Activated CD4-positive, alpha-beta T cell treated with anti-CD3 and anti-CD28 coated beads, Interleukin-2, amount 50 U/mL, for 16 hours (primary cell): ENCODE measurements around the gene VRK3.
A peak's percentile ranks its signal among the peaks of the same experiment; 100 is the strongest.
"Not testable (repeated sequence)": the region's sequence is repeated elsewhere in the genome, so short reads cannot be mapped to it uniquely, and the experiment has no call there.

Experiments
- DNase-seq: peaks from one replicate; pipeline ENCODE4 v3.0.0-alpha.2; 2020

VRK3 gene

GRCh38 chr19:50025022-50025793 lies at the start of gene VRK3:
Gene VRK3, minus strand, starts transcription at chr19:50025372. Its CDS starts 9,210 bp downstream, at chr19:50016162.
- DNase-seq, result peak; percentile 99

GRCh38 chr19:50068382-50068781 lies 43.2 kb upstream of the VRK3 start:
- DNase-seq, result not testable (repeated sequence)

- DNase-seq, result no peak
Observed at GRCh38 chr19:50067575-50067974, 42.4 kb upstream of the VRK3 start.

- no peak for DNase-seq
Observed at GRCh38 chr19:50065938-50066337, 40.8 kb upstream of the VRK3 start.

GRCh38 chr19:50061650-50062049 lies 36.5 kb upstream of the VRK3 start:
- DNase-seq, result no peak

GRCh38 chr19:50060107-50060506 lies 34.9 kb upstream of the VRK3 start:
- DNase-seq, result no peak

GRCh38 chr19:50059045-50059444 lies 33.9 kb upstream of the VRK3 start:
- no peak for DNase-seq

- DNase-seq, result no peak
Observed at GRCh38 chr19:50058425-50058824, 33.3 kb upstream of the VRK3 start.

- no peak for DNase-seq
Observed at GRCh38 chr19:50053119-50053518, 27.9 kb upstream of the VRK3 start.

GRCh38 chr19:50051964-50052363 lies 26.8 kb upstream of the VRK3 start:
- DNase-seq, result no peak

GRCh38 chr19:50051228-50051895 lies 26.2 kb upstream of the VRK3 start:
- not testable (repeated sequence) for DNase-seq

GRCh38 chr19:50050406-50051227 lies 25.4 kb upstream of the VRK3 start:
- peak; percentile 55 for DNase-seq

GRCh38 chr19:50047671-50048070 lies 22.5 kb upstream of the VRK3 start:
- no peak for DNase-seq

GRCh38 chr19:50046649-50047503 lies 21.7 kb upstream of the VRK3 start:
- DNase-seq, result peak; percentile 21

GRCh38 chr19:50044922-50045321 lies 19.8 kb upstream of the VRK3 start:
- no peak for DNase-seq

- no peak for DNase-seq
Observed at GRCh38 chr19:50043967-50044366, 18.8 kb upstream of the VRK3 start.

GRCh38 chr19:50042363-50043024 lies 17.3 kb upstream of the VRK3 start:
- no peak for DNase-seq

GRCh38 chr19:50040967-50041366 lies 15.8 kb upstream of the VRK3 start:
- no peak for DNase-seq

GRCh38 chr19:50039968-50040367 lies 14.8 kb upstream of the VRK3 start:
- DNase-seq, result no peak

GRCh38 chr19:50036908-50037307 lies 11.7 kb upstream of the VRK3 start:
- no peak for DNase-seq

- DNase-seq, result no peak
Observed at GRCh38 chr19:50030937-50031336, 5.8 kb upstream of the VRK3 start.

- no peak for DNase-seq
Observed at GRCh38 chr19:50030225-50030624, 5.1 kb upstream of the VRK3 start.
